ENCODE measurements around the gene UQCC3. TPM values are rescaled to one million over a fixed set of nuclear protein-coding genes. Genes with fewer than 3 reads are reported as not detected.

The UQCC3 gene
- total and polyA plus RNA-seq, 9 of the 15 experiments (the other 6 are each of a cell fraction or from before 2014, with no cell fraction given): 3.3 to 44.3 (median 8.0) TPM

- TF ChIP-seq AFF1 (IDR thresholded peaks at IDR 0.05; ENCODE audit: low read depth in 1 of 2, partially characterized antibody in 2 of 2) (no peak), MGA (IDR thresholded peaks at IDR 0.05) (no peak), ZNF184 (CRISPR knock-in tag; IDR thresholded peaks at IDR 0.05) (no peak), ZNF766 (CRISPR knock-in tag; conservative IDR thresholded peaks at IDR 0.05) (no peak), NR4A1 (CRISPR knock-in tag; IDR thresholded peaks at IDR 0.05) (no peak), NR4A1 (tag; IDR thresholded peaks at IDR 0.05) (no peak), MEF2A (IDR thresholded peaks at IDR 0.05; ENCODE audit: control insufficient read depth, low read depth, low read length) (no peak), RAD21 (CRISPR knock-in tag; conservative IDR thresholded peaks at IDR 0.05 in 1 of 2, IDR thresholded peaks at IDR 0.05 in 1 of 2) (no peak), ZNF239 (CRISPR knock-in tag; IDR thresholded peaks at IDR 0.05) (no peak), SIX5 (IDR thresholded peaks at IDR 0.05; ENCODE audit: borderline replicate concordance in 1 of 2, insufficient read depth in 1 of 2, low read depth in 1 of 2, low read length in 2 of 2) (no peak), KDM2B (CRISPR knock-in tag; IDR thresholded peaks at IDR 0.05) (no peak)
These were observed 6.9 kb upstream of the UQCC3 start (continued) for GRCh38 chr11:62664405-62665074.
